ENCODE measurements around the gene ATRIP.

Gene ATRIP

DNA sequence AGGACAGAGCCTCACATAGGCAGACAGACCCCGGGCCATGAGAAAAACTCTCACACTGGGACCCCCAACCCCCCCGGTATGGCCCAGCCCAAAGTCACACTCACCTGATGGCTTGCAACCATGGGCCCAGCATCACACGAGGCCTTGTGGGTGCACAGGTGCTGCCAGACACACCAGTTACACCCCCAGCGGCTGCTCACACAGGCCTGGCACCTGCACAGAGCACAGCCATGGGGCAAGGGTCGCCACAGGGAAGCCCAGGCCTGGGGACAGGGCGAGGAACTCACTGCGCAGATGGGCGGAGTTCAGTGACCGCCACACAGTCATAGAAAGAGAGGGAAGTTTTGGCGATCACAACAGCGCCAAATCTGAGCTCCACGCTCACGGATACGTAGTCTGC is 26.0 kb upstream of the ATRIP start:
- no peak for DNase-seq (ENCODE audit: low read depth)
- H3K4me3 ChIP-seq (ENCODE audit: low read length): no peak overlapping the region
- TF ChIP-seq, protein P1, sequence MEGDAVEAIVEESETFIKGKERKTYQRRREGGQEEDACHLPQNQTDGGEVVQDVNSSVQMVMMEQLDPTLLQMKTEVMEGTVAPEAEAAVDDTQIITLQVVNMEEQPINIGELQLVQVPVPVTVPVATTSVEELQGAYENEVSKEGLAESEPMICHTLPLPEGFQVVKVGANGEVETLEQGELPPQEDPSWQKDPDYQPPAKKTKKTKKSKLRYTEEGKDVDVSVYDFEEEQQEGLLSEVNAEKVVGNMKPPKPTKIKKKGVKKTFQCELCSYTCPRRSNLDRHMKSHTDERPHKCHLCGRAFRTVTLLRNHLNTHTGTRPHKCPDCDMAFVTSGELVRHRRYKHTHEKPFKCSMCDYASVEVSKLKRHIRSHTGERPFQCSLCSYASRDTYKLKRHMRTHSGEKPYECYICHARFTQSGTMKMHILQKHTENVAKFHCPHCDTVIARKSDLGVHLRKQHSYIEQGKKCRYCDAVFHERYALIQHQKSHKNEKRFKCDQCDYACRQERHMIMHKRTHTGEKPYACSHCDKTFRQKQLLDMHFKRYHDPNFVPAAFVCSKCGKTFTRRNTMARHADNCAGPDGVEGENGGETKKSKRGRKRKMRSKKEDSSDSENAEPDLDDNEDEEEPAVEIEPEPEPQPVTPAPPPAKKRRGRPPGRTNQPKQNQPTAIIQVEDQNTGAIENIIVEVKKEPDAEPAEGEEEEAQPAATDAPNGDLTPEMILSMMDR (conservative IDR thresholded peaks at IDR 0.05; ENCODE audit: low read length): no peak

GRCh38 chr3:48422272-48422671 is 24.3 kb upstream of the ATRIP start:
- DNase-seq (ENCODE audit: low read depth): no peak
- no peak overlapping the region for H3K4me3 ChIP-seq (ENCODE audit: low read length)
- TF ChIP-seq, protein P1 (conservative IDR thresholded peaks at IDR 0.05; ENCODE audit: low read length): no peak

DNA sequence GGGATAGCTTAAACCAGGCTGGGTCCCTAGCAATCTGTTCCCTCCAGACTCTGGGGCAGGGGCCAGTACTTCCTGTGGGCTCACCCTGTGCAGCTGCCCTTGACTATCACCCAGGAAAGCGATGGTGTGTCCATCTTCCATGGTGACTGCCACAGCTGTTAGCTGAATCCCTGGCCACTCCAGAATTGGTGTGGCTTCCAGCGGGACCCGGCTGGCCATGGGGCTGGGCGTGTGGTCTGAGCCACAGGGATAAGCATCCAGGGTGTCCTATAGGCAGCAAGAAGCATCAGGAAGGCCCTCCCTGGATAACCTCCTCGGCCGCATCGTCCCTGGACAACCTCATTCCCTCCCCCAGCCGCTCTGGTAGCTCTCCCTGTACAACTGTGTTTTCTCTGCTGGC is 23.9 kb upstream of the ATRIP start:
- no peak for DNase-seq (ENCODE audit: low read depth)
- TF ChIP-seq, protein P1 (conservative IDR thresholded peaks at IDR 0.05; ENCODE audit: low read length): no peak

DNA sequence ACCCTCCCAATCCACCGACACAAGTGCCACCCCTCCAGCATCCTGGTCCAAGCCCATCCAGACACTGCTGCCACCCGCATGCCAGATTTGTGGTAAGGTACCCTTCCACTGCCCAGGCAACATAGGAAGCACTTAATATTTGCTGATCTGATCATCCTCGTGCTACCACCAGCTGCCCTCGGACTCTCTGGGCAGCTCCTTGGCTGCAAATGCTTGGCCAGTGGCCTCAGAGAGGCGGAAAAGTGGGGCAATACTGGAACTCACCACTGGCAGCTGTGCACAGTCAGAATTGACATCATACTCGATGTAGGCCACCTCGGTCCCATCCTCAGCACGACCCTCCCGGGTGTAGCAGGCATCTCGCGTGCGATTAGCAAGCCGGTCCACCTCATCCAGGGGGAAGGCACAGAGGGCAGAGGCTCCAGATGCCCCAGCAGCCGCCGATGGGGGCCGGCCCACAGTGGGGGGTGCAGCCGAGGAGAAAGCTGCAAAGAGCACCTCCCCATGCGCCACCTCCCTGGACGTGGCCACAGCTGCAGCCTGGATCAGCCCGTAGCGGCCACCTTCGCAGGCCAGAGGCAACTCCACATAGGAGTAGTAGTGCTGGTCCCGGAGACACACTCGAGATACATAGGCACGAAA is 23.2 kb upstream of the ATRIP start:
- TF ChIP-seq, protein P1 (conservative IDR thresholded peaks at IDR 0.05; ENCODE audit: low read length): no peak
- no peak for DNase-seq (ENCODE audit: low read depth)
- no peak overlapping the region for H3K4me3 ChIP-seq (ENCODE audit: low read length)

More for the DNA sequence above, 23.9 kb upstream of the ATRIP start:
- H3K4me3 ChIP-seq (ENCODE audit: low read length): no peak overlapping the region

DNA sequence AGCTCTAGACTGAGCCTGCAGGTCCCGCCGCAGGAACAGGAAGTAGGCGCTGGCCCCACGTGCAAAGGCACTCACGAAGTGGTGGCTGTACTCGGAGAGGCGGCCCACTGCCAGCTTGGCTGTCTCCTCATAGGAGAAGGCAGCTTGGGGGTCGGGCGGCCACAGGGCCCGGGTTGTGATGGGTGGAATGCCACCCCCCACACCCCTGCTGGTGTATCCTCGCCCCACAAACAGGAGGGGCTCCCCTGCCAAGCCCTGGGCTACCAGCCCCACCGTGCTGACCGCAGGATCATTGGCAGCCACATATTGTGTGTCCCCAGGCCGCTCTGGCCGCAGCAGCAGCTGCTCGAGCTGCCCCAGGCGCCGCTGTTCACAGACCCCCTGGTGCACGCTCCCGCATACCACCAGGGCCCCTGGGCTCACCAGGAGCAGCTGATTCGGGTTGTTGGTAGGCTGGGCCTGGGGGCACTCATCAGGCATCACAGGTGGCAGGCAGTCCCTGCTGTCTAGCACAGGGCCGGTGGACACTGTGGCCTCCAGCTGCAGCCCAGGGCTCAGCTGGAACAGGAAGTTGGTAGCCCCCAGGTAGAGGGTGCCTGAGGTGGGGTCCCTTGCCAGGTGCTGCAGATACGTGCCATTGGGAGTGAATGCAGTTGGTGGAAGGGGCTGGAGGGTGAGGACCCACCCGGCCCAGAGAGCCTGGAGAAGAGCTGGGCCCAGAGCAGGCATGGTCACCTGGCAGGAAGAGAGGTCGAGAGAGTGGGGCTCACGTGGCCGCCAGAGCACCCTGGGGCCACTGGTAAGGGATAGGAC is 22.4 kb upstream of the ATRIP start:
- TF ChIP-seq, protein P1 (conservative IDR thresholded peaks at IDR 0.05; ENCODE audit: low read length): no peak
- no peak for DNase-seq (ENCODE audit: low read depth)
- H3K4me3 ChIP-seq (ENCODE audit: low read length): no peak overlapping the region

- no peak overlapping the region for H3K4me3 ChIP-seq (ENCODE audit: low read length)
- DNase-seq (ENCODE audit: low read depth): no peak
- TF ChIP-seq, protein P1 (conservative IDR thresholded peaks at IDR 0.05; ENCODE audit: low read length): no peak
These were observed 21.2 kb upstream of the ATRIP start for GRCh38 chr3:48425281-48425812.

All from AG10803 (cell line).